A673 (cell line): ENCODE measurements around the gene LRRC27. TPM values are rescaled to one million over a fixed set of nuclear protein-coding genes. Genes with fewer than 3 reads are reported as not detected.

Source experiments
- BruUV-seq: library from RNA; stranded (reverse); fragments of 400-500 nt; replicated peaks from 2 replicates; lab custom pipeline; 2021; lab: Mats Ljungman, UMichigan
- CTCF ChIA-PET: fragments of 300-600 bp; sonication (Branson Sonifier 250); formaldehyde crosslinking; loops from one replicate; lab custom pipeline; 2022; ENCODE audit warnings: antibody characterized with exemption; lab: Charles Lee
- POLR2A ChIA-PET: fragments of 300-600 bp; sonication (Branson Sonifier 250); formaldehyde crosslinking; loops from one replicate; lab custom pipeline; 2022; ENCODE audit warnings: antibody characterized with exemption; ENCODE audit not compliant: low non-redundant PET; lab: Charles Lee
- DNase-seq: peaks from one replicate; pipeline ENCODE4 v3.0.0-alpha.2; 2015; ENCODE audit warnings: low spot score
- H3K27ac ChIP-seq: fragments of 200-600 bp; sonication (generic); 2 replicates; pipeline ENCODE4 v1.5.1; 2016; ENCODE audit warnings: mixed run types, low read depth, mild to moderate bottlenecking, mixed read lengths, antibody characterized with exemption, low read length; ENCODE audit not compliant: poor library complexity, severe bottlenecking
- H3K27me3 ChIP-seq: fragments of 200-600 bp; sonication (generic); replicated peaks from 2 replicates; pipeline ENCODE4 v1.6.1; 2017; ENCODE audit warnings: mixed run types, low read depth, mild to moderate bottlenecking, mixed read lengths, antibody characterized with exemption, low read length; ENCODE audit not compliant: insufficient read depth, poor library complexity
- H3K36me3 ChIP-seq: fragments of 200-600 bp; sonication (generic); 2 replicates; pipeline ENCODE4 v1.6.1; 2016; ENCODE audit warnings: mixed run types, mild to moderate bottlenecking, mixed read lengths, antibody characterized with exemption, low read length; ENCODE audit not compliant: insufficient read depth, poor library complexity, severe bottlenecking
- H3K4me1 ChIP-seq: fragments of 200-600 bp; sonication (generic); 2 replicates; pipeline ENCODE4 v1.6.1; 2017; ENCODE audit warnings: mixed run types, mild to moderate bottlenecking, mixed read lengths, antibody characterized with exemption, low read length; ENCODE audit not compliant: insufficient read depth, poor library complexity, severe bottlenecking
- H3K4me3 ChIP-seq: fragments of 200-600 bp; sonication (generic); 2 replicates; pipeline ENCODE4 v1.5.1; 2016; ENCODE audit warnings: low read depth, mixed run types, mild to moderate bottlenecking, mixed read lengths, low read length; ENCODE audit not compliant: poor library complexity, severe bottlenecking
- H3K9me3 ChIP-seq: fragments of 200-600 bp; sonication (generic); 2 replicates; pipeline ENCODE4 v1.6.1; 2016; ENCODE audit warnings: mixed run types, low read depth, mild to moderate bottlenecking, mixed read lengths, antibody characterized with exemption, low read length; ENCODE audit not compliant: poor library complexity, severe bottlenecking
- EZH2 ChIP-seq: fragments of 200-600 bp; sonication (generic); IDR thresholded peaks from 2 replicates; pipeline ENCODE4 v1.6.1; 2017; ENCODE audit warnings: borderline replicate concordance, low read depth, mild to moderate bottlenecking, mixed read lengths, antibody characterized with exemption, low read length; ENCODE audit not compliant: poor library complexity, severe bottlenecking
- intact Hi-C: fragments of 100-400 bp; cut with micrococcal nuclease; formaldehyde crosslinking; loops from one replicate; pipeline ENCODE4 v1.10.0; 2022; ENCODE audit not compliant: unreplicated experiment
- total RNA-seq: library from RNA; stranded (reverse); gene quantifications from 2 replicates; pipeline ENCODE4 v1.2.3, GENCODE V29; 2021
- TF ChIP-seq, protein P1 (sequence below): fragments of 300-800, 200-600 bp; sonication (generic); conservative IDR thresholded peaks from 2 replicates; pipeline ENCODE4 v1.5.1; 2017; ENCODE audit warnings: low read depth, mild to moderate bottlenecking, antibody characterized with exemption, low read length, moderate library complexity, mixed read lengths

The LRRC27 gene
- total RNA-seq, 1 experiment from 2014 or later, result 11.5 TPM

DNA sequence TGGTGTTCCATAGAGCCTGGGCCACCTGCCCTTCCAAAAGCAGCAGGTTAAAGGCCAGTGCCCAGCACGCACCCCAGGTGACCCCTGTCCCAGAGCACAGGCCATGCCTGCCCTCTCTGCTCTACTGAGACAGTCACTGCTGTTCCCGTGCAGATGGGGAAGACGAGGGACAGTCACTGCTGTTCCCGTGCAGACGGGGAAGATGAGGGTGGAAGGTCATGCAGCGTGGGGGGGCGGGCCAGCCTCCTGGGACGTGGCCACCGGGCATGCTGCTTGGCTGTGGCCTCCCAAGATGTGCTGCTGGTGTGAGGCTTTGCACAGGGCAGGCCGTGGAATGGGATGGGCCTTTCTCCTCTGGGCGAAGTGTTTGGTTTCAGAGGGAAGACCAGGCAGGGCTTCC, 18.4 kb downstream of the LRRC27 start:
- no TSS peak for BruUV-seq
- no peaks in the 10 kb centered on the region for H3K4me1 ChIP-seq
- H3K36me3 ChIP-seq, result no peaks in the 10 kb centered on the region
- no peaks in the 10 kb centered on the region for H3K9me3 ChIP-seq
- no peak for TF ChIP-seq EZH2
- TF ChIP-seq, protein P1, sequence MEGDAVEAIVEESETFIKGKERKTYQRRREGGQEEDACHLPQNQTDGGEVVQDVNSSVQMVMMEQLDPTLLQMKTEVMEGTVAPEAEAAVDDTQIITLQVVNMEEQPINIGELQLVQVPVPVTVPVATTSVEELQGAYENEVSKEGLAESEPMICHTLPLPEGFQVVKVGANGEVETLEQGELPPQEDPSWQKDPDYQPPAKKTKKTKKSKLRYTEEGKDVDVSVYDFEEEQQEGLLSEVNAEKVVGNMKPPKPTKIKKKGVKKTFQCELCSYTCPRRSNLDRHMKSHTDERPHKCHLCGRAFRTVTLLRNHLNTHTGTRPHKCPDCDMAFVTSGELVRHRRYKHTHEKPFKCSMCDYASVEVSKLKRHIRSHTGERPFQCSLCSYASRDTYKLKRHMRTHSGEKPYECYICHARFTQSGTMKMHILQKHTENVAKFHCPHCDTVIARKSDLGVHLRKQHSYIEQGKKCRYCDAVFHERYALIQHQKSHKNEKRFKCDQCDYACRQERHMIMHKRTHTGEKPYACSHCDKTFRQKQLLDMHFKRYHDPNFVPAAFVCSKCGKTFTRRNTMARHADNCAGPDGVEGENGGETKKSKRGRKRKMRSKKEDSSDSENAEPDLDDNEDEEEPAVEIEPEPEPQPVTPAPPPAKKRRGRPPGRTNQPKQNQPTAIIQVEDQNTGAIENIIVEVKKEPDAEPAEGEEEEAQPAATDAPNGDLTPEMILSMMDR, result no peak
- no peak for DNase-seq
- ChIA-PET CTCF (no interaction called here), POLR2A (no interaction called here)
- intact Hi-C loops, result no loop called here
- no peak overlapping the region for H3K4me3 ChIP-seq
- no peak overlapping the region for H3K27ac ChIP-seq
- no peaks in the 10 kb centered on the region for H3K27me3 ChIP-seq

DNA sequence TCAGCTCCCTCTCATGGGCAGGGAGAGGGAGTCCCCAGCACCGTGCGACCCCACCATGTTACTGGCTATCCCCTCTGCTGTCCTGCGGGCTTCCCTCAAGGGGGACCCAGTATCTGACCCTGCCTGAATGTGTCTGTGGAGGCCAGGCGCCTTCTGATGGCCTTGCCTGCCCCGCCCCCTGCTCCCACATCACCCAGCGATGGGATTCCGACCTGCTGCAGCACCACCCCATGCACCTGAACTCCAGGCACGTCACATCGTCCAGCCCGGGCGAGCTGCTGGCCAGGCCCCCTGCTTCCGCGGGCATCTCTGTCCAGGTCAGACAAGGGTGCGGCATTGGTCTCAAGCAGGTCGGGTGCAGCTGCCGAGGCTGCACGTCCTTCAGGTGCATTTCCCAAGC, 19.0 kb downstream of the LRRC27 start:
- H3K9me3 ChIP-seq, result no peaks in the 10 kb centered on the region
- ChIA-PET CTCF (no interaction called here), POLR2A (no interaction called here)
- no peaks in the 10 kb centered on the region for H3K4me1 ChIP-seq
- no peaks in the 10 kb centered on the region for H3K27me3 ChIP-seq
- no TSS peak for BruUV-seq
- no peak for TF ChIP-seq EZH2
- TF ChIP-seq, protein P1, result no peak
- intact Hi-C loops, result no loop called here
- H3K27ac ChIP-seq, result no peak overlapping the region
- no peak overlapping the region for H3K4me3 ChIP-seq
- no peak for DNase-seq
- H3K36me3 ChIP-seq, result no peaks in the 10 kb centered on the region

DNA sequence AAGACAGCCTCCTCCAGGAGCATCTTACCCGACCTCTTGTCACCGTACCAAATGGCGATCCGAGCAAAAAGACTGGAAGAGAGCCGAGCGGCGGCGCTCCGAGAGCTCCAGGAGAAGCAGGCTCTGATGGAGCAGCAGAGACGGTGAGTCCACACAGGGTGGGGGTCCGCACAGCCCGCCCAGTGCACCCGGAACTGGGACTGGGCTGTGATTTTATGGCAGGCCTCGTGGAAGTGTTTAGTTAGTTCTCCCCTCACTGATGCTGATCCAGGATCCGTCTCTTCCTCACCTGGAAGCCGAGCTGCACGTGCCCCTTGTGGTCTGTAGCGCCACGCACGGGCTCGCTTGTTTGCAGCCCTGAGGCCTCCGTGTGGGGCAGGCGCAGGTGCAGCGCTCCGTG, 19.6 kb downstream of the LRRC27 start:
- POLR2A ChIA-PET, result no interaction called here
- CTCF ChIA-PET, result no interaction called here
- Histone ChIP-seq H3K27ac (no peak overlapping the region), H3K27me3 (no peaks in the 10 kb centered on the region), H3K4me1 (no peaks in the 10 kb centered on the region), H3K9me3 (no peaks in the 10 kb centered on the region), H3K36me3 (no peaks in the 10 kb centered on the region), H3K4me3 (no peak overlapping the region)
- no peak for TF ChIP-seq EZH2
- TF ChIP-seq, protein P1, result no peak
- no TSS peak for BruUV-seq
- DNase-seq, result no peak
- intact Hi-C loops, result loop anchor here (1.0 kb wide), 1 partner anchor 128 kb away; no protein-coding TSS in a partner anchor
